HCT116 (cell line): ENCODE measurements around the gene CCNJL. TPM values are rescaled to one million over a fixed set of nuclear protein-coding genes. Genes with fewer than 3 reads are reported as not detected.

Source experiments
- ATAC-seq: fragments of 200-7000 bp; cut with Tn5 transposase; 2 replicates; pipeline ENCODE4 v1.9.1; 2020; ENCODE audit warnings: mild to moderate bottlenecking, moderate library complexity
- BruUV-seq: library from RNA; stranded (reverse); fragments of 400-500 nt; replicated peaks from 2 replicates; lab custom pipeline; 2021; lab: Mats Ljungman, UMichigan
- CTCF ChIA-PET: fragments of 300-600 bp; sonication (Branson Sonifier 250); formaldehyde crosslinking; loops from one replicate; lab custom pipeline; 2021; ENCODE audit warnings: antibody characterized with exemption; lab: Charles Lee
- POLR2A ChIA-PET: fragments of 300-600, 350-600 bp; sonication (Branson Sonifier 250); formaldehyde crosslinking; loops from one replicate; lab custom pipeline; 2021; ENCODE audit warnings: antibody characterized with exemption; lab: Charles Lee
- RAD21 ChIA-PET, 2 experiments: fragments of 300-600 bp; sonication (Branson Sonifier 250); formaldehyde crosslinking; loops; one replicate each; lab custom pipeline; 2023; ENCODE audit warnings: low total read pairs in 2 of 2; ENCODE audit not compliant: uncharacterized antibody in 2 of 2, unreplicated experiment in 2 of 2, low non-redundant PET in 1 of 2; lab: Charles Lee
- DNase-seq: peaks from one replicate; pipeline ENCODE4 v3.0.0-alpha.2; 2010; ENCODE audit warnings: low read depth, low spot score
- H2AFZ ChIP-seq: fragments of 200-600 bp; shearing (Covaris generic), sonication (generic); 2 replicates; pipeline ENCODE4 v1.6.1; 2017; ENCODE audit warnings: low read depth, mixed run types, mixed read lengths, antibody characterized with exemption, low read length; ENCODE audit not compliant: poor library complexity, severe bottlenecking
- H3K27ac ChIP-seq: 2 replicates; pipeline ENCODE4 v1.5.1; 2012; ENCODE audit warnings: low read depth, low read length
- H3K27me3 ChIP-seq: fragments of 200-600 bp; sonication (generic); 2 replicates; pipeline ENCODE4 v1.6.1; 2016; ENCODE audit warnings: mixed run types, low read length, mixed read lengths; ENCODE audit not compliant: insufficient read depth
- H3K36me3 ChIP-seq, 2 experiments: fragments of 200-500 bp in 1 of 2; fragments of 200-600 bp in 1 of 2; sonication (Bioruptor generic) in 1 of 2; sonication (generic) in 1 of 2; 2 replicates each; pipeline versions ENCODE4 v1.5.1 to v1.6.1; 2014 to 2016; ENCODE audit warnings: low read length in 2 of 2, inconsistent platforms in 1 of 2, mixed read lengths in 1 of 2, mixed run types in 1 of 2; ENCODE audit not compliant: insufficient read depth in 2 of 2, control insufficient read depth in 1 of 2
- H3K4me1 ChIP-seq, 2 experiments: fragments of 200-600 bp in 1 of 2; sonication (generic) in 1 of 2; 2 replicates each; pipeline versions ENCODE4 v1.5.1 to v1.6.1; 2012 to 2017; ENCODE audit warnings: low read length in 2 of 2, inconsistent platforms in 1 of 2, mild to moderate bottlenecking in 1 of 2, mixed read lengths in 1 of 2, mixed run types in 1 of 2, moderate library complexity in 1 of 2; ENCODE audit not compliant: insufficient read depth in 2 of 2, control insufficient read depth in 1 of 2
- H3K4me2 ChIP-seq: fragments of 200-600 bp; sonication (generic); 2 replicates; pipeline ENCODE4 v1.6.1; 2017; ENCODE audit warnings: mixed run types, low read length, mixed read lengths
- H3K4me3 ChIP-seq, 2 experiments: fragments of 200-600 bp in 1 of 2; sonication (generic) in 1 of 2; replicated peaks in 1 of 2; 2 replicates each; pipeline ENCODE4 v1.5.1; 2011 to 2016; ENCODE audit warnings: low read length in 2 of 2, control low read depth in 1 of 2, low read depth in 1 of 2, mild to moderate bottlenecking in 1 of 2, mixed read lengths in 1 of 2, mixed run types in 1 of 2
- H3K79me2 ChIP-seq: fragments of 200-600 bp; sonication (generic); 2 replicates; pipeline ENCODE4 v1.6.1; 2017; ENCODE audit warnings: mild to moderate bottlenecking, mixed run types, low read length, moderate library complexity, mixed read lengths; ENCODE audit not compliant: insufficient read depth
- H3K9ac ChIP-seq: fragments of 200-600 bp; sonication (generic); 2 replicates; pipeline ENCODE4 v1.6.1; 2016; ENCODE audit warnings: low read length, mixed read lengths
- H3K9me2 ChIP-seq: fragments of 200-600 bp; sonication (generic), shearing (Covaris generic); 2 replicates; pipeline ENCODE4 v1.6.1; 2017; ENCODE audit warnings: mixed run types, mild to moderate bottlenecking, moderate library complexity; ENCODE audit not compliant: insufficient read depth
- H3K9me3 ChIP-seq, 2 experiments: fragments of 200-500 bp in 1 of 2; fragments of 200-600 bp in 1 of 2; sonication (Bioruptor generic) in 1 of 2; sonication (generic) in 1 of 2; 2 replicates each; pipeline ENCODE4 v1.6.1; 2014 to 2017; ENCODE audit warnings: low read length in 2 of 2, mixed read lengths in 2 of 2, inconsistent platforms in 1 of 2, low read depth in 1 of 2, mild to moderate bottlenecking in 1 of 2, mixed run types in 1 of 2, moderate library complexity in 1 of 2; ENCODE audit not compliant: control insufficient read depth in 1 of 2, insufficient read depth in 1 of 2
- H4K20me1 ChIP-seq: fragments of 200-600 bp; sonication (generic), shearing (Covaris generic); 2 replicates; pipeline ENCODE4 v1.6.1; 2017; ENCODE audit warnings: mixed run types, mild to moderate bottlenecking, moderate library complexity; ENCODE audit not compliant: insufficient read depth
- CBX3 ChIP-seq: IDR thresholded peaks from 2 replicates; pipeline ENCODE4 v1.6.1; 2012; ENCODE audit warnings: low read depth
- EGR1 ChIP-seq: IDR thresholded peaks from 2 replicates; pipeline ENCODE4 v1.6.1; 2012; ENCODE audit warnings: low read depth
- ELF1 ChIP-seq: IDR thresholded peaks from 2 replicates; pipeline ENCODE4 v1.6.1; 2012; ENCODE audit warnings: low read depth, borderline replicate concordance
- EZH2 ChIP-seq: fragments of 200-600 bp; sonication (generic); IDR thresholded peaks from 2 replicates; pipeline ENCODE4 v1.6.1; 2017; ENCODE audit warnings: antibody characterized with exemption, mixed run types
- FOSL1 ChIP-seq: IDR thresholded peaks from 2 replicates; pipeline ENCODE4 v1.6.1; 2012; ENCODE audit warnings: low read depth
- JUND ChIP-seq: IDR thresholded peaks from 2 replicates; pipeline ENCODE4 v1.6.1; 2012
- RAD21 ChIP-seq: IDR thresholded peaks from 2 replicates; pipeline ENCODE4 v1.6.1; 2012; ENCODE audit warnings: low read depth, mild to moderate bottlenecking
- SIN3A ChIP-seq: IDR thresholded peaks from 2 replicates; pipeline ENCODE4 v1.6.1; 2012; ENCODE audit warnings: low read depth
- SRF ChIP-seq: IDR thresholded peaks from 2 replicates; pipeline ENCODE4 v1.6.1; 2012; ENCODE audit warnings: low read depth
- TCF7L2 ChIP-seq: IDR thresholded peaks from 2 replicates; pipeline ENCODE4 v1.7.0; 2011; ENCODE audit warnings: borderline replicate concordance, inconsistent platforms; ENCODE audit not compliant: insufficient read depth, insufficient read length; ENCODE audit errors: extremely low read depth
- ZFX ChIP-seq: fragments of 450-650 bp; IDR thresholded peaks from 2 replicates; pipeline ENCODE4 v1.6.1; 2017
- ZNF274 ChIP-seq: fragments of 200-500 bp; sonication (Bioruptor generic); IDR thresholded peaks from 2 replicates; pipeline ENCODE4 v1.6.1; 2014; ENCODE audit warnings: mild to moderate bottlenecking, low read depth, low read length, inconsistent platforms
- intact Hi-C: fragments of 100-400 bp; cut with micrococcal nuclease; formaldehyde crosslinking; loops from 2 replicates; pipeline ENCODE4 v1.10.0; 2022
- total RNA-seq: library from RNA; stranded (reverse); gene quantifications from one replicate; pipeline ENCODE4 v1.2.1, GENCODE V29; 2021; ENCODE audit not compliant: unreplicated experiment
- TF ChIP-seq, protein P1 (sequence below): IDR thresholded peaks from 2 replicates; pipeline ENCODE4 v1.6.1; 2012
- TF ChIP-seq, protein P2 (sequence below): IDR thresholded peaks from 2 replicates; pipeline ENCODE4 v1.6.1; 2011; ENCODE audit warnings: mild to moderate bottlenecking, low read length, moderate library complexity; ENCODE audit not compliant: insufficient replicate concordance; ENCODE audit errors: extremely low read depth
- TF ChIP-seq, protein P3 (sequence below): IDR thresholded peaks from 2 replicates; pipeline ENCODE4 v1.6.1; 2012; ENCODE audit warnings: low read depth
- TF ChIP-seq, protein P4 (sequence below), 3 experiments: fragments of 200-600 bp in 1 of 3; sonication (generic) in 1 of 3; IDR thresholded peaks in 2 of 3; conservative IDR thresholded peaks in 1 of 3; 2 replicates each; pipeline ENCODE4 v1.5.1; 2012 to 2017; ENCODE audit warnings: low read depth in 2 of 3, low read length in 2 of 3, antibody characterized with exemption in 1 of 3, borderline replicate concordance in 1 of 3, control low read depth in 1 of 3, mild to moderate bottlenecking in 1 of 3, mixed read lengths in 1 of 3, mixed run types in 1 of 3, moderate library complexity in 1 of 3; ENCODE audit not compliant: insufficient read depth in 1 of 3
- TF ChIP-seq, protein P5 (sequence below): IDR thresholded peaks from 2 replicates; pipeline ENCODE4 v1.6.1; 2012

Gene CCNJL
- total RNA-seq, 1 experiment from 2014 or later = 2.9 TPM

DNA sequence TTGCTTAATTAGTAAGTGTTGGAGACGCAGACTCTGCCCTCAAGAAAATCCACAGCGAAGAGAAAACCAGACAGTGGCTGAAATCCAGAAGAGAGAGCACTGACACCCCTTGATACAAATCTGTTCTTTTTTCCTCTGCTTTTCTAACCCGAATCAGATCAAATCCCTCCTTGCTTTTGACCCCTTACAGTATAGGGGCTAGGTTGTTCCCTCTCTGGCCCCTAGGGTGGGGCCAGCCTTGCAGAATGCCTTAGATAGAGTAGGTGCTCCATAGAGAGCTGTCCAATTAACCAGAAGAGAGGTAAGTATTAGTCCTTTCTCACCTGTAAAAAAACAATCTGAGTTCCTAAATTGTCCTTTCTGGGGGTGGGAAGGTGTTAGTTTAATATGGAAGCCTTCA, 47.9 kb upstream of the CCNJL start:
- CTCF ChIA-PET = no interaction called here

More for the DNA sequence above, 47.9 kb upstream of the CCNJL start:
- ATAC-seq = peak; percentile 46; the same call in 1 of the 2 replicates
- Histone ChIP-seq H2AFZ (no peak overlapping the region), H3K79me2 (no peaks in the 10 kb centered on the region), H3K27me3 (no peaks in the 10 kb centered on the region), H3K9ac (no peak overlapping the region), H3K4me2 (no peak overlapping the region), H3K9me2 (no peaks in the 10 kb centered on the region), H4K20me1 (no peaks in the 10 kb centered on the region), H3K36me3 (no peaks in the 10 kb centered on the region), H3K27ac (no peak overlapping the region), H3K4me3 (no peak overlapping the region), H3K4me1 (no peaks in the 10 kb centered on the region), H3K9me3 (no peaks in the 10 kb centered on the region)
- no peak for DNase-seq
- intact Hi-C loops = no loop called here
- ChIA-PET RAD21 (no interaction called here), POLR2A (no interaction called here)
- BruUV-seq = no TSS peak
- TF ChIP-seq ZFX = no peak
- no peak for TF ChIP-seq SRF
- no peak for TF ChIP-seq EGR1
- TF ChIP-seq ZNF274 = no peak
- no peak for TF ChIP-seq JUND
- no peak for TF ChIP-seq CBX3
- TF ChIP-seq, protein P1, sequence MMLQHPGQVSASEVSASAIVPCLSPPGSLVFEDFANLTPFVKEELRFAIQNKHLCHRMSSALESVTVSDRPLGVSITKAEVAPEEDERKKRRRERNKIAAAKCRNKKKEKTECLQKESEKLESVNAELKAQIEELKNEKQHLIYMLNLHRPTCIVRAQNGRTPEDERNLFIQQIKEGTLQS = no peak
- TF ChIP-seq SIN3A = no peak
- TF ChIP-seq, protein P2, sequence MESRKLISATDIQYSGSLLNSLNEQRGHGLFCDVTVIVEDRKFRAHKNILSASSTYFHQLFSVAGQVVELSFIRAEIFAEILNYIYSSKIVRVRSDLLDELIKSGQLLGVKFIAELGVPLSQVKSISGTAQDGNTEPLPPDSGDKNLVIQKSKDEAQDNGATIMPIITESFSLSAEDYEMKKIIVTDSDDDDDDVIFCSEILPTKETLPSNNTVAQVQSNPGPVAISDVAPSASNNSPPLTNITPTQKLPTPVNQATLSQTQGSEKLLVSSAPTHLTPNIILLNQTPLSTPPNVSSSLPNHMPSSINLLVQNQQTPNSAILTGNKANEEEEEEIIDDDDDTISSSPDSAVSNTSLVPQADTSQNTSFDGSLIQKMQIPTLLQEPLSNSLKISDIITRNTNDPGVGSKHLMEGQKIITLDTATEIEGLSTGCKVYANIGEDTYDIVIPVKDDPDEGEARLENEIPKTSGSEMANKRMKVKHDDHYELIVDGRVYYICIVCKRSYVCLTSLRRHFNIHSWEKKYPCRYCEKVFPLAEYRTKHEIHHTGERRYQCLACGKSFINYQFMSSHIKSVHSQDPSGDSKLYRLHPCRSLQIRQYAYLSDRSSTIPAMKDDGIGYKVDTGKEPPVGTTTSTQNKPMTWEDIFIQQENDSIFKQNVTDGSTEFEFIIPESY = no peak
- no peak for TF ChIP-seq EZH2
- TF ChIP-seq, protein P3, sequence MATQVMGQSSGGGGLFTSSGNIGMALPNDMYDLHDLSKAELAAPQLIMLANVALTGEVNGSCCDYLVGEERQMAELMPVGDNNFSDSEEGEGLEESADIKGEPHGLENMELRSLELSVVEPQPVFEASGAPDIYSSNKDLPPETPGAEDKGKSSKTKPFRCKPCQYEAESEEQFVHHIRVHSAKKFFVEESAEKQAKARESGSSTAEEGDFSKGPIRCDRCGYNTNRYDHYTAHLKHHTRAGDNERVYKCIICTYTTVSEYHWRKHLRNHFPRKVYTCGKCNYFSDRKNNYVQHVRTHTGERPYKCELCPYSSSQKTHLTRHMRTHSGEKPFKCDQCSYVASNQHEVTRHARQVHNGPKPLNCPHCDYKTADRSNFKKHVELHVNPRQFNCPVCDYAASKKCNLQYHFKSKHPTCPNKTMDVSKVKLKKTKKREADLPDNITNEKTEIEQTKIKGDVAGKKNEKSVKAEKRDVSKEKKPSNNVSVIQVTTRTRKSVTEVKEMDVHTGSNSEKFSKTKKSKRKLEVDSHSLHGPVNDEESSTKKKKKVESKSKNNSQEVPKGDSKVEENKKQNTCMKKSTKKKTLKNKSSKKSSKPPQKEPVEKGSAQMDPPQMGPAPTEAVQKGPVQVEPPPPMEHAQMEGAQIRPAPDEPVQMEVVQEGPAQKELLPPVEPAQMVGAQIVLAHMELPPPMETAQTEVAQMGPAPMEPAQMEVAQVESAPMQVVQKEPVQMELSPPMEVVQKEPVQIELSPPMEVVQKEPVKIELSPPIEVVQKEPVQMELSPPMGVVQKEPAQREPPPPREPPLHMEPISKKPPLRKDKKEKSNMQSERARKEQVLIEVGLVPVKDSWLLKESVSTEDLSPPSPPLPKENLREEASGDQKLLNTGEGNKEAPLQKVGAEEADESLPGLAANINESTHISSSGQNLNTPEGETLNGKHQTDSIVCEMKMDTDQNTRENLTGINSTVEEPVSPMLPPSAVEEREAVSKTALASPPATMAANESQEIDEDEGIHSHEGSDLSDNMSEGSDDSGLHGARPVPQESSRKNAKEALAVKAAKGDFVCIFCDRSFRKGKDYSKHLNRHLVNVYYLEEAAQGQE = no peak
- TF ChIP-seq FOSL1 = no peak
- TF ChIP-seq, protein P4, sequence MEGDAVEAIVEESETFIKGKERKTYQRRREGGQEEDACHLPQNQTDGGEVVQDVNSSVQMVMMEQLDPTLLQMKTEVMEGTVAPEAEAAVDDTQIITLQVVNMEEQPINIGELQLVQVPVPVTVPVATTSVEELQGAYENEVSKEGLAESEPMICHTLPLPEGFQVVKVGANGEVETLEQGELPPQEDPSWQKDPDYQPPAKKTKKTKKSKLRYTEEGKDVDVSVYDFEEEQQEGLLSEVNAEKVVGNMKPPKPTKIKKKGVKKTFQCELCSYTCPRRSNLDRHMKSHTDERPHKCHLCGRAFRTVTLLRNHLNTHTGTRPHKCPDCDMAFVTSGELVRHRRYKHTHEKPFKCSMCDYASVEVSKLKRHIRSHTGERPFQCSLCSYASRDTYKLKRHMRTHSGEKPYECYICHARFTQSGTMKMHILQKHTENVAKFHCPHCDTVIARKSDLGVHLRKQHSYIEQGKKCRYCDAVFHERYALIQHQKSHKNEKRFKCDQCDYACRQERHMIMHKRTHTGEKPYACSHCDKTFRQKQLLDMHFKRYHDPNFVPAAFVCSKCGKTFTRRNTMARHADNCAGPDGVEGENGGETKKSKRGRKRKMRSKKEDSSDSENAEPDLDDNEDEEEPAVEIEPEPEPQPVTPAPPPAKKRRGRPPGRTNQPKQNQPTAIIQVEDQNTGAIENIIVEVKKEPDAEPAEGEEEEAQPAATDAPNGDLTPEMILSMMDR (IDR thresholded peaks at IDR 0.05 in 2 of 3, conservative IDR thresholded peaks at IDR 0.05 in 1 of 3; ENCODE audit: borderline replicate concordance in 1 of 3, insufficient read depth in 1 of 3, low read depth in 2 of 3, low read length in 2 of 3) = no peak
- TF ChIP-seq, protein P5, sequence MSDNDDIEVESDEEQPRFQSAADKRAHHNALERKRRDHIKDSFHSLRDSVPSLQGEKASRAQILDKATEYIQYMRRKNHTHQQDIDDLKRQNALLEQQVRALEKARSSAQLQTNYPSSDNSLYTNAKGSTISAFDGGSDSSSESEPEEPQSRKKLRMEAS = no peak
- TF ChIP-seq ELF1 = no peak
- TF ChIP-seq TCF7L2 = no peak
- TF ChIP-seq RAD21 = no peak
